Measurements from ENCODE around the gene DUOX1. TPM values are rescaled to one million over a fixed set of nuclear protein-coding genes. Genes with fewer than 3 reads are reported as not detected.
"Not testable (repeated sequence)": the region's sequence is repeated elsewhere in the genome, so short reads cannot be mapped to it uniquely, and the experiment has no call there.

DUOX1 gene
- polyA plus RNA-seq, 3 donors from 2014 or later: 0.32 to 3.4 (median 0.43) TPM

DNA sequence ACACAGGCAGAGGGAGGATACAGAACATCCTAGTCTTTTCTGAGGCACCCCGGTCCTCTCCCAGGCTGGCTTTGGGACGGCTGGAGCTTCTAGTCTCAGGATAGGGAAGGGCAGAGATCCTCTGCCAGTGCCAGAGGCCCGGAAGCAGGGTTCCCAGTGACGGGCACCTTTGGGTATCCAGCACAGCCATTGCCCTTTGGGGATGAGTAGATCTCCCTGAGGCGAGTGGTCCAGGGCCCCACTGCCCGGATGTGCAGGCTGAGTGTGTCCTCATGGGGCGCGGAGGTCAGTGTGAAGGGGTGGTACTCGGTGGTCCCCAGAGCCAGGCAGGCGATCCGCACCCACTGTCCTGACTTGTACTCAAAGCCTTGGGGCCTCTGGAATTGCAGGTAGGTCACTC is 34.1 kb upstream of the DUOX1 start:
- no peaks in the 10 kb centered on the region for H3K9me3 Mint-ChIP-seq
- H3K4me3 Mint-ChIP-seq: no peak overlapping the region
- no peak for DNase-seq
- H3K36me3 Mint-ChIP-seq: no peaks in the 10 kb centered on the region
- H3K27me3 Mint-ChIP-seq (ENCODE audit: low read depth in 3 of 3): peaks cover 1 to 13% (median 5%) of the 10 kb centered on the region in 3 donors
- H3K4me1 Mint-ChIP-seq: no peaks in the 10 kb centered on the region
- H3K27ac Mint-ChIP-seq: no peak overlapping the region

GRCh38 chr15:45097466-45097865 is 32.3 kb upstream of the DUOX1 start:
- H3K4me1 Mint-ChIP-seq: no peaks in the 10 kb centered on the region
- H3K27me3 Mint-ChIP-seq (ENCODE audit: low read depth in 3 of 3): peaks cover 1 to 5% (median 2%) of the 10 kb centered on the region in 3 donors
- H3K9me3 Mint-ChIP-seq: no peaks in the 10 kb centered on the region
- no peaks in the 10 kb centered on the region for H3K36me3 Mint-ChIP-seq
- H3K27ac Mint-ChIP-seq: no peak overlapping the region
- DNase-seq: no peak
- no peak overlapping the region for H3K4me3 Mint-ChIP-seq

GRCh38 chr15:45099549-45100165 is 30.1 kb upstream of the DUOX1 start:
- H3K9me3 Mint-ChIP-seq: peaks cover 0 to 2% (median 0%) of the 10 kb centered on the region in 6 donors
- H3K36me3 Mint-ChIP-seq: no peaks in the 10 kb centered on the region
- no peak overlapping the region for H3K27ac Mint-ChIP-seq
- no peak for DNase-seq
- H3K4me1 Mint-ChIP-seq: no peaks in the 10 kb centered on the region
- H3K27me3 Mint-ChIP-seq (ENCODE audit: low read depth in 3 of 3): peaks cover 1 to 7% (median 3%) of the 10 kb centered on the region in 3 donors
- H3K4me3 Mint-ChIP-seq: no peak overlapping the region

GRCh38 chr15:45100884-45101625 is 28.7 kb upstream of the DUOX1 start:
- H3K4me1 Mint-ChIP-seq: no peaks in the 10 kb centered on the region
- peaks cover 3 to 14% (median 3%) of the 10 kb centered on the region in 3 donors for H3K27me3 Mint-ChIP-seq (ENCODE audit: low read depth in 3 of 3)
- DNase-seq: no peak
- no peak overlapping the region for H3K4me3 Mint-ChIP-seq
- H3K9me3 Mint-ChIP-seq: peaks cover 0 to 2% (median 0%) of the 10 kb centered on the region in 6 donors
- no peak overlapping the region for H3K27ac Mint-ChIP-seq
- H3K36me3 Mint-ChIP-seq: no peaks in the 10 kb centered on the region

DNA sequence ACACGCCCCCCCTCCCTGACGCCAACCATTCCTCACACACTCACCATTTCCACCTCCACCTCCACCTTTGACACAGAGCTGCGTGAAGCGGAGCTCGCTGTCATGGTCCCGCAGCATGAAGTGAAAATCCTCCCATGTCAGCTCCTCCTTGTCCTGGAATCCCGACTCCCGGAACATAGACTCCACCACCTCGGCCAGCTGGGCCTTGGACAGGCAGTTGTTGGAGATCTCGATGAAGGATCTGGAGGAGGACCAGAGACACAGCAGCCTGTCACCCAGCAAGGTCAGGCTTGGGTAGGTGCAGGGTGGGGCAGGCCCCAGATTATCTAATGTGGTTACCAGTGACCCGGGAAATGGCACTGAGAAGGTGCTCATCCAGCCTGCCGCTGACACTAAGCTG is 28.0 kb upstream of the DUOX1 start:
- peaks cover 0 to 2% (median 0%) of the 10 kb centered on the region in 6 donors for H3K9me3 Mint-ChIP-seq
- no peak overlapping the region for H3K4me3 Mint-ChIP-seq
- no peaks in the 10 kb centered on the region for H3K36me3 Mint-ChIP-seq
- DNase-seq: no peak
- H3K27ac Mint-ChIP-seq: no peak overlapping the region
- H3K4me1 Mint-ChIP-seq: no peaks in the 10 kb centered on the region
- peaks cover 3 to 19% (median 5%) of the 10 kb centered on the region in 3 donors for H3K27me3 Mint-ChIP-seq (ENCODE audit: low read depth in 3 of 3)

DNA sequence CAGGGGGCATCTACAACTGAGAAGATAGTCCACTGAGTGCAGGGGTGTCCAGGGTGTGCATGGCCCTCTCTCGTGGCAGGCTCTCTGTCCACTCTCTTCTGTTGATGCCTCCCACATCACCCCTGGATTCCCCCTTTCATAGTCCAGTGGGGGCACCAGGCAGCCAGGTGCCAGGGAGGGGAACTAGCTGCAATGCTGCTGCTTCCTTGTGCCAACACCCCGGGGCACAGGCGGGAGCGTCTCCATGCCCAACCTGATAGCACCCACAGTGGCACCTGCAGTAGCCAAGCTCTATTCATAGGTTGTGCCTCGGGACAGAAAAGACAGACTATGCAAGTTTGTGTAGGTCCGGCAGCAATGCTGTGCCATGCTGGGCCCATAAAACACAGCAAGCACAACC is 27.6 kb upstream of the DUOX1 start:
- Mint-ChIP-seq H3K4me1 (no peaks in the 10 kb centered on the region), H3K9me3 (peaks cover 0 to 2% (median 0%) of the 10 kb centered on the region in 6 donors), H3K27me3 (ENCODE audit: low read depth in 3 of 3) (peaks cover 1 to 19% (median 5%) of the 10 kb centered on the region in 3 donors), H3K36me3 (no peaks in the 10 kb centered on the region), H3K4me3 (no peak overlapping the region), H3K27ac (no peak overlapping the region)
- DNase-seq: no peak

GRCh38 chr15:45104170-45104569 is 25.6 kb upstream of the DUOX1 start:
- not testable (repeated sequence) for H3K9me3 Mint-ChIP-seq, H3K4me3 Mint-ChIP-seq, H3K4me1 Mint-ChIP-seq, H3K36me3 Mint-ChIP-seq, DNase-seq, H3K27ac Mint-ChIP-seq
- H3K27me3 Mint-ChIP-seq (ENCODE audit: low read depth in 3 of 3): peaks cover 3 to 18% (median 10%) of the 10 kb centered on the region in 3 donors

- no peaks in the 10 kb centered on the region for H3K36me3 Mint-ChIP-seq
- H3K27ac Mint-ChIP-seq: no peak overlapping the region
- peaks cover 7 to 24% (median 10%) of the 10 kb centered on the region in 3 donors for H3K27me3 Mint-ChIP-seq (ENCODE audit: low read depth in 3 of 3)
- H3K9me3 Mint-ChIP-seq: peaks cover 0 to 2% (median 0%) of the 10 kb centered on the region in 6 donors
- H3K4me1 Mint-ChIP-seq: no peaks in the 10 kb centered on the region
- DNase-seq: no peak
- H3K4me3 Mint-ChIP-seq: no peak overlapping the region
Observed at GRCh38 chr15:45105586-45105985, 24.2 kb upstream of the DUOX1 start.

- Mint-ChIP-seq H3K27me3 (ENCODE audit: low read depth in 3 of 3) (peaks cover 7 to 24% (median 10%) of the 10 kb centered on the region in 3 donors), H3K27ac (no peak overlapping the region), H3K4me1 (no peaks in the 10 kb centered on the region), H3K9me3 (peaks cover 0 to 2% (median 0%) of the 10 kb centered on the region in 6 donors), H3K4me3 (no peak overlapping the region), H3K36me3 (no peaks in the 10 kb centered on the region)
- no peak for DNase-seq
Observed at GRCh38 chr15:45106002-45106790, 23.6 kb upstream of the DUOX1 start.

DNA sequence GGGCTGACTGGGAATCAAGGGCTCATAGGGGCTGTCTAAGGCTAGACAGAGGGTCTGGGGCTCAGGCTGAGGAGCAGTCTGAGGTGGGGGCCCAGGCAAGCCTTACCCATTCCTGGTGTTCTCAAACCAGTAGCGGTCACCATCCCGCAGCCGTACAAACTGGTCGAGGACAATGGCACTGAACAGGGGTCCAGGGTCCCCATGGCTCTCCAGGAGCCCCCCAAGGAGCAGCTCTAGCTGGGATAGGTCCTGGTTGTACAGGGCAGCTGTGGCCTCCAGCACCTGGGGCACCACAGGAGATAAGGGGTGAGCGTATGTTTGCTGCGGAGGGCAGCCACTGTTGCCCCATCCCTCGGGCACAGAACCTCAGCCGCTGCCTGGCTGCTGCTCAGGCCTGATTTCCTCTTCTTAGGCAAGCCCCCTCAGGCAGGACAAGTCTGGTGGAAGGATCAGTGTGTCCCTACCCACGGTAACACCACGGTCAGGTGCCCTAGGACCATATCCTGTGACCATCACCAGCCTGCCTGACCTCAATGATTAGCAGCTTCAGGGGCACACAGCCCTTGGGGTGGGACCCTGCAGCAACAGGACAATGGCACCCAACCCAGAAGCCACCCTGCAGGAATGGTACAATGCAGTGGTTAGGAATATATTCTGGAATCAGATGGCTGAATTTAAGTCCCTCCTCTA is 21.7 kb upstream of the DUOX1 start:
- Mint-ChIP-seq H3K36me3 (no peaks in the 10 kb centered on the region), H3K9me3 (peaks cover 0 to 2% (median 0%) of the 10 kb centered on the region in 6 donors), H3K27ac (no peak overlapping the region), H3K4me1 (no peaks in the 10 kb centered on the region), H3K27me3 (ENCODE audit: low read depth in 3 of 3) (peaks cover 15 to 32% (median 18%) of the 10 kb centered on the region in 3 donors), H3K4me3 (no peak overlapping the region)
- DNase-seq: no peak

DNA sequence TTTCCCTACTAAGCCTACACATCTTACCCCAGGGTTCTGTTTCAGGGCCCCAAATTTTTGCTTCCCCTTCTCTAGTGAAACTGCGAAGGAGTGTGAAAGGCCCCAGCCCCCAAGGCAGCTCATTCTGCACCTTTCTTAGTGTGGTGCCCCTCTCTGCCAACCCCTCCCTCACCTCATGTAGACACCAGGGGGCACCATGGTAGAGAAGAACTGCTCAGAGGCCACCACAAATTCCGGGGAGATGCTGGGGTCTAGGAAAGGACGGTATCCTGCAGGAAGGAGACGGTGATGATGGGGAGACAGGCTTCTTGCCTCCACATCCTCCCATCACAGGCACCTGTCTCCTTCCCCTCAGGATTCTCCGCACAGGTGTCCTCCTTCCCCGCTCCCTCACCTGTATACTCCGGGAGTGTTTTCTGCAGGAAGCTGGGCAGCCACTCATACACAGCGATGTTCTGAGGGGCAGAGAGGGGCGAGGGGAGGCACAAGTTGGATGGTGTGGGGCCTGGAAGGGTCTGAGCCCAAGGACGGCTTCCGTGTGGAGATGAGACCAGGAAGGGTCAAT is 19.5 kb upstream of the DUOX1 start:
- Mint-ChIP-seq H3K27me3 (ENCODE audit: low read depth in 3 of 3) (peaks cover 20 to 33% (median 24%) of the 10 kb centered on the region in 3 donors), H3K9me3 (peaks cover 0 to 1% (median 0%) of the 10 kb centered on the region in 6 donors), H3K36me3 (no peaks in the 10 kb centered on the region), H3K4me1 (no peaks in the 10 kb centered on the region), H3K4me3 (no peak overlapping the region), H3K27ac (no peak overlapping the region)
- no peak for DNase-seq

- no peak overlapping the region for H3K27ac Mint-ChIP-seq
- peak overlapping the region in 1 of 5 donors; percentile 33 for H3K4me3 Mint-ChIP-seq
- H3K4me1 Mint-ChIP-seq: peaks cover 0 to 3% of the 10 kb centered on the region in 2 donors
- H3K9me3 Mint-ChIP-seq: peaks cover 0 to 1% (median 0%) of the 10 kb centered on the region in 6 donors
- DNase-seq: no peak
- H3K27me3 Mint-ChIP-seq (ENCODE audit: low read depth in 3 of 3): peaks cover 19 to 32% (median 29%) of the 10 kb centered on the region in 3 donors
- H3K36me3 Mint-ChIP-seq: no peaks in the 10 kb centered on the region
Observed at GRCh38 chr15:45111390-45112142, 18.2 kb upstream of the DUOX1 start.

Data from immature natural killer cell (primary cell).